HCT116 (cell line): Measurements from ENCODE around the gene LY9.

Experiments
- CTCF ChIP-seq, 3 experiments: fragments of 200-600 bp in 1 of 3; sonication (generic) in 1 of 3; IDR thresholded peaks in 2 of 3; conservative IDR thresholded peaks in 1 of 3; 2 replicates each; pipeline ENCODE4 v1.5.1; 2012 to 2017; ENCODE audit warnings: low read depth in 2 of 3, low read length in 2 of 3, antibody characterized with exemption in 1 of 3, borderline replicate concordance in 1 of 3, control low read depth in 1 of 3, mild to moderate bottlenecking in 1 of 3, mixed read lengths in 1 of 3, mixed run types in 1 of 3, moderate library complexity in 1 of 3; ENCODE audit not compliant: insufficient read depth in 1 of 3
- EZH2 ChIP-seq: fragments of 200-600 bp; sonication (generic); IDR thresholded peaks from 2 replicates; pipeline ENCODE4 v1.6.1; 2017; ENCODE audit warnings: antibody characterized with exemption, mixed run types
- EZH2phosphoT487 ChIP-seq: fragments of 200-600 bp; IDR thresholded peaks from 2 replicates; pipeline ENCODE4 v1.6.1; 2018; ENCODE audit warnings: antibody characterized with exemption, borderline replicate concordance
- MAX ChIP-seq: IDR thresholded peaks from 2 replicates; pipeline ENCODE4 v1.6.1; 2012
- POLR2A ChIP-seq: IDR thresholded peaks from 2 replicates; pipeline ENCODE4 v1.7.0; 2011; ENCODE audit warnings: borderline replicate concordance; ENCODE audit not compliant: insufficient read depth, insufficient read length; ENCODE audit errors: extremely low read depth
- POLR2AphosphoS5 ChIP-seq: IDR thresholded peaks from 2 replicates; pipeline ENCODE4 v1.6.1; 2011; ENCODE audit warnings: mild to moderate bottlenecking, low read depth, low read length, moderate library complexity
- SRF ChIP-seq: IDR thresholded peaks from 2 replicates; pipeline ENCODE4 v1.6.1; 2012; ENCODE audit warnings: low read depth

GRCh38 chr1:160807247-160807646 is 11.3 kb downstream of the LY9 start:
- TF ChIP-seq CTCF (IDR thresholded peaks at IDR 0.05 in 2 of 3, conservative IDR thresholded peaks at IDR 0.05 in 1 of 3; ENCODE audit: borderline replicate concordance in 1 of 3, insufficient read depth in 1 of 3, low read depth in 2 of 3, low read length in 2 of 3) = no peak
- no peak for TF ChIP-seq POLR2A
- no peak for TF ChIP-seq EZH2
- TF ChIP-seq EZH2phosphoT487 = no peak
- TF ChIP-seq MAX = no peak
- no peak for TF ChIP-seq SRF
- no peak for TF ChIP-seq POLR2AphosphoS5
